KMS-11 (cell line): ENCODE measurements around the gene TMEM39B.

Source experiments
- H2AFZ ChIP-seq: fragments of 200-600 bp; sonication (generic); 2 replicates; pipeline ENCODE4 v1.6.1; 2016; ENCODE audit warnings: antibody characterized with exemption, mixed run types, low read depth
- H3K27ac ChIP-seq: fragments of 200-600 bp; sonication (generic); 2 replicates; pipeline ENCODE4 v1.6.1; 2016; ENCODE audit warnings: mild to moderate bottlenecking, mixed run types
- H3K27me3 ChIP-seq: fragments of 200-600 bp; sonication (generic); 2 replicates; pipeline ENCODE4 v1.6.1; 2017; ENCODE audit warnings: mild to moderate bottlenecking, low read depth, mixed run types, moderate library complexity; ENCODE audit not compliant: insufficient read depth
- H3K36me3 ChIP-seq: fragments of 200-600 bp; sonication (generic); 2 replicates; pipeline ENCODE4 v1.6.1; 2017; ENCODE audit warnings: mild to moderate bottlenecking, mixed run types; ENCODE audit not compliant: insufficient read depth
- H3K4me1 ChIP-seq: fragments of 200-600 bp; sonication (generic); 2 replicates; pipeline ENCODE4 v1.6.1; 2016; ENCODE audit warnings: mild to moderate bottlenecking, low read depth, mixed run types; ENCODE audit not compliant: poor library complexity, severe bottlenecking
- H3K4me2 ChIP-seq: fragments of 200-600 bp; sonication (generic); 2 replicates; pipeline ENCODE4 v1.7.0; 2016; ENCODE audit warnings: mild to moderate bottlenecking, mixed run types
- H3K4me3 ChIP-seq: fragments of 200-600 bp; sonication (generic); IDR thresholded peaks from 2 replicates; pipeline ENCODE4 v1.6.1; 2017; ENCODE audit warnings: low read depth, low read length, mixed read lengths; ENCODE audit not compliant: insufficient read depth
- H3K79me2 ChIP-seq: fragments of 200-600 bp; sonication (generic); 2 replicates; pipeline ENCODE4 v1.6.1; 2016; ENCODE audit warnings: low read depth, mixed run types; ENCODE audit not compliant: insufficient read depth
- H3K9ac ChIP-seq: fragments of 200-600 bp; sonication (generic); 2 replicates; pipeline ENCODE4 v1.6.1; 2016; ENCODE audit warnings: mild to moderate bottlenecking, mixed run types
- H4K20me1 ChIP-seq: fragments of 200-600 bp; sonication (generic); 2 replicates; pipeline ENCODE4 v1.6.1; 2016; ENCODE audit warnings: mild to moderate bottlenecking, mixed run types; ENCODE audit not compliant: insufficient read depth
- TF ChIP-seq, protein P1 (sequence below): fragments of 200-600 bp; sonication (generic); conservative IDR thresholded peaks from 2 replicates; pipeline ENCODE4 v1.6.1; 2017; ENCODE audit warnings: low read depth, mild to moderate bottlenecking, antibody characterized with exemption, low read length, moderate library complexity, mixed read lengths

The TMEM39B gene

GRCh38 chr1:32125313-32125712 lies 52.6 kb downstream of the TMEM39B start:
- no peak overlapping the region for H3K27ac ChIP-seq
- no peak overlapping the region for H3K4me3 ChIP-seq

GRCh38 chr1:32126770-32127169 lies 54.0 kb downstream of the TMEM39B start:
- Histone ChIP-seq H3K27me3 (no peaks in the 10 kb centered on the region), H3K4me3 (no peak overlapping the region), H2AFZ (no peak overlapping the region), H3K4me2 (no peak overlapping the region), H3K9ac (no peak overlapping the region), H3K36me3 (no peaks in the 10 kb centered on the region), H3K79me2 (peaks cover 78% of the 10 kb centered on the region; the same call in 1 of the 2 replicates), H3K27ac (no peak overlapping the region), H4K20me1 (peaks cover 8% of the 10 kb centered on the region; the same call in 1 of the 2 replicates), H3K4me1 (no peaks in the 10 kb centered on the region)
- TF ChIP-seq, protein P1, sequence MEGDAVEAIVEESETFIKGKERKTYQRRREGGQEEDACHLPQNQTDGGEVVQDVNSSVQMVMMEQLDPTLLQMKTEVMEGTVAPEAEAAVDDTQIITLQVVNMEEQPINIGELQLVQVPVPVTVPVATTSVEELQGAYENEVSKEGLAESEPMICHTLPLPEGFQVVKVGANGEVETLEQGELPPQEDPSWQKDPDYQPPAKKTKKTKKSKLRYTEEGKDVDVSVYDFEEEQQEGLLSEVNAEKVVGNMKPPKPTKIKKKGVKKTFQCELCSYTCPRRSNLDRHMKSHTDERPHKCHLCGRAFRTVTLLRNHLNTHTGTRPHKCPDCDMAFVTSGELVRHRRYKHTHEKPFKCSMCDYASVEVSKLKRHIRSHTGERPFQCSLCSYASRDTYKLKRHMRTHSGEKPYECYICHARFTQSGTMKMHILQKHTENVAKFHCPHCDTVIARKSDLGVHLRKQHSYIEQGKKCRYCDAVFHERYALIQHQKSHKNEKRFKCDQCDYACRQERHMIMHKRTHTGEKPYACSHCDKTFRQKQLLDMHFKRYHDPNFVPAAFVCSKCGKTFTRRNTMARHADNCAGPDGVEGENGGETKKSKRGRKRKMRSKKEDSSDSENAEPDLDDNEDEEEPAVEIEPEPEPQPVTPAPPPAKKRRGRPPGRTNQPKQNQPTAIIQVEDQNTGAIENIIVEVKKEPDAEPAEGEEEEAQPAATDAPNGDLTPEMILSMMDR = no peak

More at GRCh38 chr1:32125313-32125712, 52.6 kb downstream of the TMEM39B start:
- no peak overlapping the region for H3K4me2 ChIP-seq
- no peak overlapping the region for H3K9ac ChIP-seq
- no peaks in the 10 kb centered on the region for H3K36me3 ChIP-seq
- peaks cover 83% of the 10 kb centered on the region; the same call in 1 of the 2 replicates for H3K79me2 ChIP-seq
- TF ChIP-seq, protein P1 = no peak
- no peaks in the 10 kb centered on the region for H3K27me3 ChIP-seq
- no peaks in the 10 kb centered on the region for H3K4me1 ChIP-seq
- no peak overlapping the region for H2AFZ ChIP-seq
- peaks cover 8% of the 10 kb centered on the region; the same call in 1 of the 2 replicates for H4K20me1 ChIP-seq

DNA sequence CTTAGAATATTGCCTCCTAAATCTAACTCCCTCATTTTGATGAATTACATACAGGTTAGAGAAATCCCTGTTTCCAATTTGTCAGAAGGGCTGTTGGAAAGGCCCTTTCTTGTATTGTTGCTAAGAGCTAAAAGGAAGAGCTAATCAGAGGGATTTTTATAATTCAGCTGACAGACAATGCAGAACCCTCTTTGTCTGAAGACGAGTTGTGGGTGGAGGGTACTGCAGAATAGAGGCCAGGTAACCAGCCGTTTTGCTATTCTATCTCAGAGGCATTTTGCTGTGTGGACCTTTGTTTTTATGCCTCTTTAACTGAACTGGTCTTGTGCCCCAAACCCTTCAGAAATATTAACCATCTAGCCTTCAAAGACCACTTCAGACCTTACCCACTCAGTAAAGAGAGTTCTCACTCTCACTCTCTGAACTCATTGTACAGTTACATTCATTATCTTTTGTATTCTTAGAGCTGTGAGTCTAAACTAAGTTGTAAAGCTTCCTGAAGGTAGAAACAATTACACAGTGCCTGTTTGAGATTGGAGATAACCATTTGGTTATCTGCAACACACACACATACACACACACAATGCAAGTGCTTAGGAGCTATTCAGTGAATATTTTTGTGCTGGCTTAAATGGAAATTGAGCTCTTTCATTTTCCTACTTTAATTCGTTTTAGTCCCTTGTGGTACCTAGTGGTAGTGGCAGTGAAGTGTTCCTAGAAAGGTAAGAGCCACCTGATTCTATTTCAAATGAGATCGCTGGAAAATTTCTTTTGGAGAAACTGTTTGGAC lies 54.9 kb downstream of the TMEM39B start:
- no peak overlapping the region for H3K4me3 ChIP-seq
- H2AFZ ChIP-seq = no peak overlapping the region
- H3K79me2 ChIP-seq = peaks cover 73% of the 10 kb centered on the region; the same call in 1 of the 2 replicates
- H3K4me1 ChIP-seq = no peaks in the 10 kb centered on the region
- H3K9ac ChIP-seq = no peak overlapping the region
- TF ChIP-seq, protein P1 = no peak
- H3K27me3 ChIP-seq = no peaks in the 10 kb centered on the region
- H3K27ac ChIP-seq = no peak overlapping the region
- H3K4me2 ChIP-seq = no peak overlapping the region
- no peaks in the 10 kb centered on the region for H3K36me3 ChIP-seq
- H4K20me1 ChIP-seq = peaks cover 8% of the 10 kb centered on the region; the same call in 1 of the 2 replicates

- no peaks in the 10 kb centered on the region for H3K4me1 ChIP-seq
- H4K20me1 ChIP-seq = peaks cover 8% of the 10 kb centered on the region; the same call in 1 of the 2 replicates
- no peak overlapping the region for H3K27ac ChIP-seq
Measured at GRCh38 chr1:32128479-32128878, 55.7 kb downstream of the TMEM39B start.

More at GRCh38 chr1:32128479-32128878, 55.7 kb downstream of the TMEM39B start:
- TF ChIP-seq, protein P1 = no peak
- Histone ChIP-seq H3K36me3 (no peaks in the 10 kb centered on the region), H3K79me2 (peaks cover 69% of the 10 kb centered on the region; the same call in 1 of the 2 replicates), H3K4me3 (no peak overlapping the region), H2AFZ (no peak overlapping the region), H3K27me3 (no peaks in the 10 kb centered on the region), H3K4me2 (no peak overlapping the region), H3K9ac (no peak overlapping the region)
